ENCODE data around the gene FECH.

The FECH gene

DNA sequence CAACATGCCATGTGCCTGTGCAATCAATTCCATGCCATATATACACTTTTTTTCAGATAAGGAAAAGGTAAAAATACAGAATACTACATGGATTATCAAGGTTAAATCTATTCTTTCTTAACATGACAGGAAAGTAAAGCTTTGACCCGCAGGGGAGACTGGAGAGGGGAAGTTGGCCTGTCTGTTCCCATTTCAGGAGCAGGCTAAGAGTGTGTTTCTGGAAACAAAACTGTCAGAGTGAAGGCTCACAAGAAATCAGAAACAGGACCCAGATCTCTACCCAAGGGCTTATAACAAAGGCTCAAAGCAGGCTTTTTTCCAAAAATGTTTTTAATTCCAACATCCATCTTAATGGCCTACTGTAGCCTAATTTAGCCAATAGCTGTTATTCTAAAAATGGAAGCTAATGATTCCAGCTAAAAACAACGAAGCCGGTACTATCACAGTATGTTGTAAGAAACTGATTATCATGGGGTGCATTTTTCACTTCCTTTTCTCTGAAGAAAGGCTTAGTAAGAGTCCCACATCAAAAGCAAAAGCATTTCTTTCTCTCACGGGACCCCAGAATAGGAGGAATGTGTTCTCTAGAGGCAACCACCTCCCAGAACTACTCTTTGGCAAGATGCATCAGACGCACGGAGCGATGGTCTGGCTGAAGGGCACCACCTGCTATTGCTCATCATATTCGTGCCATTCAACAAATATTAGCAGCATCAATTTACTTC lies 41.4 kb downstream of the FECH start:
- DNase-seq (ENCODE audit: low read depth): peak; percentile 3
- no peak overlapping the region for H3K4me3 ChIP-seq (ENCODE audit: low read depth, low read length)
- TF ChIP-seq, protein P1, sequence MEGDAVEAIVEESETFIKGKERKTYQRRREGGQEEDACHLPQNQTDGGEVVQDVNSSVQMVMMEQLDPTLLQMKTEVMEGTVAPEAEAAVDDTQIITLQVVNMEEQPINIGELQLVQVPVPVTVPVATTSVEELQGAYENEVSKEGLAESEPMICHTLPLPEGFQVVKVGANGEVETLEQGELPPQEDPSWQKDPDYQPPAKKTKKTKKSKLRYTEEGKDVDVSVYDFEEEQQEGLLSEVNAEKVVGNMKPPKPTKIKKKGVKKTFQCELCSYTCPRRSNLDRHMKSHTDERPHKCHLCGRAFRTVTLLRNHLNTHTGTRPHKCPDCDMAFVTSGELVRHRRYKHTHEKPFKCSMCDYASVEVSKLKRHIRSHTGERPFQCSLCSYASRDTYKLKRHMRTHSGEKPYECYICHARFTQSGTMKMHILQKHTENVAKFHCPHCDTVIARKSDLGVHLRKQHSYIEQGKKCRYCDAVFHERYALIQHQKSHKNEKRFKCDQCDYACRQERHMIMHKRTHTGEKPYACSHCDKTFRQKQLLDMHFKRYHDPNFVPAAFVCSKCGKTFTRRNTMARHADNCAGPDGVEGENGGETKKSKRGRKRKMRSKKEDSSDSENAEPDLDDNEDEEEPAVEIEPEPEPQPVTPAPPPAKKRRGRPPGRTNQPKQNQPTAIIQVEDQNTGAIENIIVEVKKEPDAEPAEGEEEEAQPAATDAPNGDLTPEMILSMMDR (IDR thresholded peaks at IDR 0.05; ENCODE audit: low read depth, low read length): no peak
- no peak for TF ChIP-seq POLR2A (IDR thresholded peaks at IDR 0.05; ENCODE audit: extremely low read depth, insufficient read length)
- TF ChIP-seq, protein P2, sequence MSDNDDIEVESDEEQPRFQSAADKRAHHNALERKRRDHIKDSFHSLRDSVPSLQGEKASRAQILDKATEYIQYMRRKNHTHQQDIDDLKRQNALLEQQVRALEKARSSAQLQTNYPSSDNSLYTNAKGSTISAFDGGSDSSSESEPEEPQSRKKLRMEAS (IDR thresholded peaks at IDR 0.05; ENCODE audit: low read depth, low read length): no peak
- TF ChIP-seq MYC (IDR thresholded peaks at IDR 0.05; ENCODE audit: low read depth, low read length): no peak

DNA sequence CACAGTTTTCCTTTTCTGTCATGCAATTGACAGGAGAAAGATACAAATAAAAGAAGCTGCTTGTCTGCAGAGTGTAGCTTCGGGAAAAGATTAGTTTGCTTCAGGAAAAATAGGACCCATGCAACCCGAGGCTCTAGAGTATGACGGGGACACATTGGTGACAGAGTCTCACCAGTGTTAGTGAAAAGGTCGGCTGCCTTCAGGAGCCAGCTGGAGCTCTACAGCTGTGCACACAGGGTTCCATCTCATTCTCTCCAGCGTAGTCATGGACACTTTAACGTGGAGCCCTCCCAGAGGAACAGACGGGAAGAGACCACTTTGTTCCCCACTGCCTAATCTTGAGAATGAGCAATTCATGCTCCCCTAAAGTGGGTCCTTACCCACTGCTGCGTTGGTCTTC lies 42.9 kb downstream of the FECH start:
- DNase-seq (ENCODE audit: low read depth): no peak
- H3K4me3 ChIP-seq (ENCODE audit: low read depth, low read length): no peak overlapping the region
- TF ChIP-seq, protein P2 (IDR thresholded peaks at IDR 0.05; ENCODE audit: low read depth, low read length): no peak
- no peak for TF ChIP-seq POLR2A (IDR thresholded peaks at IDR 0.05; ENCODE audit: extremely low read depth, insufficient read length)
- TF ChIP-seq, protein P1 (IDR thresholded peaks at IDR 0.05; ENCODE audit: low read depth, low read length): no peak
- TF ChIP-seq MYC (IDR thresholded peaks at IDR 0.05; ENCODE audit: low read depth, low read length): no peak

DNA sequence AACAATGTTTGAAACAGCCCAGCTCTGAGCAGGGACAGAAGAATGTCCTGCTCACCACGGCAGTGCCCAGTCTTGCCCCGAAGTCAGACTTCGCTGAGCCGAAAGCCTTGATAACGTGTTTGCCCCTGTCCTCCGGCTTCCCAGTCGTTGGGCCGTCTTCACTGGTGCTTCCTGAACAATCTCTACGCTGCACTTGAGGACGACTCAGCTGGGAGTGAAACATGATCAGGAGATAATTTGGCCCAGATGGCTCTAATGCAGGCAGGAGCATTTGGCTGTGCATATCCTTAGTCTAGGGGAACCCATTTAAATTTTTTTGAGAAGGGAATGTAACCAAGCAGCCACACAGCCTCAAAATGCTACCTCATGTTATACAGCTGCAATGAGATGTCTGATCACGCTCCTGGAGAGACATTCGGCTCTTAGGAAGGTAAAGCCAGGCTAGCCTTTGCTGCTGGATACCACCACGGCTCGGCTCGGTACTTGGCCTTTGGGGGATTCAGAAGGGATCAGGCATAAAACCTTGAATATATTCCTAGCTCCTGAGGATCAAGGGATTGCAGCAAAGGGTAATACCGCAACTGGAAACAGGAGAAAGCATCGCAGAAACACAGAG lies 43.6 kb downstream of the FECH start:
- DNase-seq (ENCODE audit: low read depth): no peak
- TF ChIP-seq, protein P1 (IDR thresholded peaks at IDR 0.05; ENCODE audit: low read depth, low read length): no peak
- TF ChIP-seq POLR2A (IDR thresholded peaks at IDR 0.05; ENCODE audit: extremely low read depth, insufficient read length) (no peak), MYC (IDR thresholded peaks at IDR 0.05; ENCODE audit: low read depth, low read length) (no peak)
- TF ChIP-seq, protein P2 (IDR thresholded peaks at IDR 0.05; ENCODE audit: low read depth, low read length): no peak
- H3K4me3 ChIP-seq (ENCODE audit: low read depth, low read length): no peak overlapping the region

DNA sequence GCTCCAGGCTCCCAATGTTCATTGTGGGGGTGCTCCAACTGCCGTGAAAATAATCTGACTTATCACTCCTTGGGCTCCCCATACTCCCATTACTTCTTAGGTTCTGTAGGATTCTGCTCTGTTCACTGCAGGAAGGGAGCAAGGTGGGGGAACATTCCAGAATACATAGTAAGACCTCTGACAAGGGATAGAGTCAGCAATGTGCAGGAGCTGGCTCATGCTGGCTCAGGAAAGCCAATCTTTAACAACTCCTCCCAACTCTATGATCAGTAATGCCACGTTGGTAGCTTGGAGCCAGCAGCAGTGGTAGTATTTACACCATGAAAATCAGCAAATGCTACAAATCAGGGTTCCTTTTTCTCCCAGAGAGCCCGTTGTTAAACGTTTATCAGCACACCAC lies 44.4 kb downstream of the FECH start:
- DNase-seq (ENCODE audit: low read depth): no peak
- H3K4me3 ChIP-seq (ENCODE audit: low read depth, low read length): no peak overlapping the region
- TF ChIP-seq, protein P1 (IDR thresholded peaks at IDR 0.05; ENCODE audit: low read depth, low read length): no peak

DNA sequence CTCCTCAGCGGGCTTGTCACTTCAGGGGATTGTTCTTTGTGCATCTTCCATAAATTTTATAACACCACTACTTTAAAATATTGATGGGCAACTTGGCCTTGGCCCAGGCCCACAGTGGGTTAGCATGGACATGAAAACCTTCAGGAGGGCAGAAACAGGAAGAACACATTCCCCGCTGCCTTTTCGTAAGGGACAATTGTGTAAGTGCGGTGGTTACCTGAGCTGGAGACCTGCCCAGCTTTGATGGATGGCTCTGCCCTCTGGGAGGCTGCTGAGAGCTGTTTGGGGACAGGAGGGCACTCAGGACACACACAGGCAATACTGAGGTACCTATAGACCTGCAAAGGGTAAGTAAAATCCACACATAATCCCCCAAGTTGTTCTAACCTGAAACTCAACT lies 46.8 kb downstream of the FECH start:
- DNase-seq (ENCODE audit: low read depth): no peak
- TF ChIP-seq, protein P1 (IDR thresholded peaks at IDR 0.05; ENCODE audit: low read depth, low read length): no peak
- TF ChIP-seq, protein P2 (IDR thresholded peaks at IDR 0.05; ENCODE audit: low read depth, low read length): no peak
- TF ChIP-seq MYC (IDR thresholded peaks at IDR 0.05; ENCODE audit: low read depth, low read length) (no peak), POLR2A (IDR thresholded peaks at IDR 0.05; ENCODE audit: extremely low read depth, insufficient read length) (no peak)
- H3K4me3 ChIP-seq (ENCODE audit: low read depth, low read length): no peak overlapping the region
